A673 (cell line): ENCODE measurements around the gene BRAF.

Experiments used
- CTCF ChIP-seq: fragments of 300-800, 200-600 bp; sonication (generic); conservative IDR thresholded peaks from 2 replicates; pipeline ENCODE4 v1.5.1; 2017; ENCODE audit warnings: low read depth, mild to moderate bottlenecking, antibody characterized with exemption, low read length, moderate library complexity, mixed read lengths
- EZH2 ChIP-seq: fragments of 200-600 bp; sonication (generic); IDR thresholded peaks from 2 replicates; pipeline ENCODE4 v1.6.1; 2017; ENCODE audit warnings: borderline replicate concordance, low read depth, mild to moderate bottlenecking, mixed read lengths, antibody characterized with exemption, low read length; ENCODE audit not compliant: poor library complexity, severe bottlenecking

GRCh38 chr7:140888087-140888486, 36.6 kb downstream of the BRAF start:
- TF ChIP-seq CTCF (no peak), EZH2 (no peak)
